Stimulated activated CD8-positive, alpha-beta memory T cell treated with anti-CD3 and anti-CD28 coated beads, Interleukin-4, amount 100 ng/mL, for 24 hours (primary cell): ENCODE measurements around the gene ALAS1.

Experiments used
- DNase-seq: peaks from one replicate; pipeline ENCODE4 v3.0.0-alpha.2; 2020; ENCODE audit warnings: low read depth

The ALAS1 gene

DNA sequence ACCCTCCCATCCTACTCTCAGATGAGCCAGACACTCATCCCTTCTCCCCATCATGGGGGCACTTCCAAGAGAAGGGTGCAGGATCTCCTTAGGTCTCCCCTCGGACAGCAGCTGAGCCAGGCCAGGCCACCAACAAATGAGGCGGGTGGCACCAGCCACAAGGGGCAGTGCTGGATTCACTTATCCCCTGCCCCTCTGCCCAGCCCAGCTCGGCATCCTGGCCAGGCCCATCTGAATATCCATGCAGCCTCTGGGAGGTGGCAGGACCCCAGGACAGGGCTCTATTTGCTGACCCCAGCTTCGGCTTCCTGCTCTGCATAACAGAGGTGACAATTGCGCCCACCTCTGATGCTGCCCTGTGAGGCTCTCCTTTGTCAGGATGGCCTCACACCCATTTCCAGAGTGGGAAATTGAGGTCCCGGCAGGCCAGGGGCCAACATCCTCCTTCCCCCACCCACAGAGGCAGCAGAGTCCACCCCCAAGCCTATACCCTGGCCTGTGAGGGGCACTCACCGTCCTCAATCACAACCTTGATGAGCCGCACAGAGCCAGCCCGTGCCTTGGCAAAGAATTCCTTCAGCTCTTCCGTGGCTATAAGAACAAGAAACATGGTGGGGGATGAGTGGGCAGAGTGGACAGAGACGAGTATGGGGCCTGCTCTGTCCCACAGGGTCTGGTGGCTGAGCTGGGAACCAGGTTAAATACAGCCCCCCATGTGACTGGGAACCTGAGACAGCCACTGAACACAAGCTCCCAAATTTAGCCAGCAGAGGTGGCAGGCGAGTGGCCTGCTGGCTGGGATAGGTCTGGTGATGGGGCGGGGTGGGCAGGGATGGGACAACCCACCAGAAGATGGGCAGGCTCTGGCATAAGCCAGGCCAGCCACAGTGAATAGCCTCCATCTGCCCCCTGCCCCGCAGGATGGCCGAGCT lies 36.8 kb downstream of the ALAS1 start:
- DNase-seq, result no peak

DNA sequence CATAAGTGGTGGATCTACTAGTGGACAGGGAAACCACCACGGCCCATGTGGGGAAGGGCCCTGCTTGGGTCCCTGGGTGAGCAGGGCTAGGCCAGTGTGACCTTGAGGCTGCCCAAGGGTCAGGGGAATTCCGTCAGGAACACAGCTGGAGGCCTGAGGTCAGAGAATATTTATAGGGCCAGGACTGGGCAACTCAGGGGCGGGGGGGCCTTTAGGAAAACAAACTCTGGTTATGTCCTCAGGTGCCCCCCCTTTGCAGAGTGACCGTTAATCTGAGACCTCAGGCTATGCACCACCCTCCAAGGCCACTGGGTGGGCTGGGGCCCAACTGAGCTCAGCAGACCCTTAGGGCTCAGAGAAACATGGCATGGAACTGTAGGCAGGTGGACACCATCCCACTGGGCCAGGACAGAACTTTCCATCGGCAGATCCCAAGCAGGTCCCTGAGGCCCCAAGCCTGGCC lies 38.5 kb downstream of the ALAS1 start:
- no peak for DNase-seq

- no peak for DNase-seq
Observed at GRCh38 chr3:52237006-52237656, 39.2 kb downstream of the ALAS1 start.

- DNase-seq, result no peak
Observed at GRCh38 chr3:52237657-52238172, 39.8 kb downstream of the ALAS1 start.

- no peak for DNase-seq
Observed at GRCh38 chr3:52238193-52238760, 40.3 kb downstream of the ALAS1 start.

DNA sequence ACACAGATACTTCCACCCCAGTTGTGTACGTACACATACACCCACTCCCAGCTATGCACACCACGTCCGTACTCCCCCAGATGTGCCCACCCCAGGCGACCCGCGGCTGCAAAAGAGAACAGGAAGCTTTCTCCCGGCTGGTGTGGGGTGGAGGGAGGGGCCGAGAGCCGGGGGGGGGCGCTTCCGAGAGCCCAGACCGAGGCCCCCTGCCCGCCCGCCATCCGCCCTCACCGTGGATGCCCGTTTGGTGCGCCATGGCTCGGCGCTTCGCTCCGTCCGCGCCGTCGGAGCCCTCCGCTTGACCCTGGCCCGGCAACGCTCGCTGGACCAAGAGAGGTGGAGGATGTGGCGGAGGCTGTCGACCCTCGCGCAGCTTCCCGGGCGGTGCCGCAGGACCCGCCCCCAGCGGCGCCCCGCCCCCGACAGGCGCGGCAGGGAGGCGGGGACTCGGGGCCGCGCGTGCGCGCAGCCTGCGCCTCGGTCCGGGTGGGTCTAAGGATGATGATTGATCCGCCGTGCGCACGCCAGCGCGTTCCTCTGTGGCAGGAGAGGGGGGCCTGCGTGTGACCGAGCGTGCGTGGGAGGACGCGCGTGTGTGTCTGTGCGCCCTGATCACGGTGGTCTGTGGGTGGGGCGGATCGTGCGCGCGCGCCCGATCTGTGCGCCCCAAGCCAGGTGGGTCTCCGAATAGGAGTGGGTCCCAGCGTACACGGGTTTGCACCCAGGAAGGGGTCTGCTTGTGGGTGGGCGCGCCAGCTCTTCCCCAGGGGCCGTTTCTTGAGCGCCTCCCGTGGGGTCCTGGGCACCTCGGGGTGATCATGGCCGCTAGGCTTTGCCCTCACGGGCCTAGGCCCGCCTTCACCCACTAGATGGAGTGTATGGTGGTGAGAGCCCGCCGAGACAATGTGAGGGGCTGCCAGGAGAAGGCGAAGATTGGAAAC lies 41.1 kb downstream of the ALAS1 start, which contains the start of gene TWF2:
TWF2 (minus strand) TSS at position 398 of the 941 bp plus-strand sequence; CDS start at position 256, 142 bp downstream.
- peak; percentile 81 for DNase-seq

- DNase-seq, result no peak
Observed at GRCh38 chr3:52240059-52240885, 42.3 kb downstream of the ALAS1 start.

GRCh38 chr3:52240886-52241370 lies 43.0 kb downstream of the ALAS1 start:
- no peak for DNase-seq

GRCh38 chr3:52242039-52242438 lies 44.1 kb downstream of the ALAS1 start:
- DNase-seq, result no peak

DNA sequence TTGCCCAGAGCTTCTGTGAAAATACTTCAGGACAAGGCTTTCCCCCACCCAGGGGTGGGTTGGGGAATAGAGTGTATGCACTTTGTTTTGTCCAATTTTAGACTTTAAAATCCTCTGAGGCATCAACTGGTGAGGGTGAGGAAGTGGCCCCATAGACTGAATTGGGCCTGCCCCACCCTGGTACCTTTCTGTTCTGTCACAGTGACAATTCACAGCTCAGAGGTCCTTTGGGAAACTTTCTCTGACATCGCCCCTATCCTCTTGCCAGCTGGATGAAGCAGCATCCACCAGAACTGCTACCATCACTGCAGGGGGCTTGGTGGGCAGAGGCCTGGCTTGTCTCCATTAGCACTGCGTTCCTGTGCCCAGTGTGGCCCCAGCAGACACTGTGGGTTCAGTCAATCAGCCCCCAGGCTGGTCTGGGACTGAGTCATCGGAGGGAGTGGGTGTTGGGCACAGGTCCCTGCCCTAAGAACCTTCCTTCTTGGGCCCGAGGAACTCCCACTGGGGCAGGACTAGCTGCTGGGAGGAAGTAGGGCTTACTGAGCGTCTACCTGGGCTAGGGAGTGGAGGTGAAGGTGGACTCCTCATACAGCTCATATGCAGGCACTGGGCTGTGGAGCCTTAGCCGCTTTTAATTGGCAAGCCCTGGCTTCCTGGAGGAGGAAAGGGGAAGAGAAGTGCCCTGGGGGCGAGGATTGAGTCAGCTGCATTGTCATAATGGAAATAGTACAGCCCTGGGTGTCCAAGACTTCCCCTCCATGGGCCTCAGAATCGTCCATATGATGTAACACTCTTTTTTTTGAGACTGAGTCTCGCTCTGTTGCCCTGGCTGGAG lies 46.0 kb downstream of the ALAS1 start:
- DNase-seq, result no peak

GRCh38 chr3:52245322-52246263 lies 47.6 kb downstream of the ALAS1 start, which contains the start of gene PPM1M:
Gene PPM1M, plus strand, starts transcription at chr3:52245759. Its CDS starts 66 bp downstream, at chr3:52245825.
- DNase-seq, result no peak

DNA sequence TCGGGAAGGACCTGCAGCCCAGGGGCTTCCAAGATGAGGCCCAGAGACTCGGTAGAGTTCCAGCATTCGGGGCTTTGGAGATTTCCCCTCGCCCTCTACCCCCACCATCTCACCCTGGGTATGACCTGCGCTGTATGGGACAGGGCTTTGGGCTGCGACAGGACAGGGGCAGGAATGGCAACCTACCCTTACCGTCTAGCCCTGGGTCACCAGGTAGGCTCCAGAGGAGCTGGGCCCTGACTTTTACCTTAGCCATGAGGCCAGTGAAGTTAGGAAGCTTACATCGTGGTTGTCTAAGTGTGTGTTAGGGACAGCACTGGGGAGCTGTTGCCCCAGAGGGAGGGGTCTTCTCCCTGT lies 48.3 kb downstream of the ALAS1 start:
- DNase-seq, result no peak

DNA sequence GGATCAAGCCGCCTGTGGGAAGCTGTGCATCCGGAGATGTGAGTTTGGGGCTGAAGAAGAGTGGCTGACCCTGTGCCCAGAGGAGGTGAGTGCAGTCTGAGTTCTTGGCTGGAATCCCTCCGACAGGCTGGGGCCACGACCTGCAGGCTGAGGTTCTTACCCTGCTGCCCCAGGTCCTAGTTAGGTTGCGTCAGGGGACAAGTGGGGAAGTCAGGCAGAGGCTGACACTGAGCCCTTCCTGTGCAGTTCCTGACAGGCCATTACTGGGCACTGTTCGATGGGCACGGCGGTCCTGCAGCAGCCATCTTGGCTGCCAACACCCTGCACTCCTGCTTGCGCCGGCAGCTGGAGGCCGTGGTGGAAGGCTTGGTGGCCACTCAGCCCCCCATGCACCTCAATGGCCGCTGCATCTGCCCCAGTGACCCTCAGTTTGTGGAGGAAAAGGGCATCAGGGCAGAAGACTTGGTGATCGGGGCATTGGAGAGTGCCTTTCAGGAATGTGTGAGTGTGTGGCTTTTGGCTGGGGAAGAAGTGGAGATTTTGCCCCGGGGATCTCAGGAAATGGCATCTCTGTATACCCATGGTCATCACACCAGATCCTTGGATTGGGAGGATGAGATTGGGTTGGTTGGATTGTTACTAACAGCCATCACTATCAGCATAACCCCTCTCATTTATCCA lies 48.9 kb downstream of the ALAS1 start:
- no peak for DNase-seq

- no peak for DNase-seq
Observed at GRCh38 chr3:52247409-52248164, 49.6 kb downstream of the ALAS1 start.

- DNase-seq, result no peak
Observed at GRCh38 chr3:52248165-52248541, 50.2 kb downstream of the ALAS1 start.

DNA sequence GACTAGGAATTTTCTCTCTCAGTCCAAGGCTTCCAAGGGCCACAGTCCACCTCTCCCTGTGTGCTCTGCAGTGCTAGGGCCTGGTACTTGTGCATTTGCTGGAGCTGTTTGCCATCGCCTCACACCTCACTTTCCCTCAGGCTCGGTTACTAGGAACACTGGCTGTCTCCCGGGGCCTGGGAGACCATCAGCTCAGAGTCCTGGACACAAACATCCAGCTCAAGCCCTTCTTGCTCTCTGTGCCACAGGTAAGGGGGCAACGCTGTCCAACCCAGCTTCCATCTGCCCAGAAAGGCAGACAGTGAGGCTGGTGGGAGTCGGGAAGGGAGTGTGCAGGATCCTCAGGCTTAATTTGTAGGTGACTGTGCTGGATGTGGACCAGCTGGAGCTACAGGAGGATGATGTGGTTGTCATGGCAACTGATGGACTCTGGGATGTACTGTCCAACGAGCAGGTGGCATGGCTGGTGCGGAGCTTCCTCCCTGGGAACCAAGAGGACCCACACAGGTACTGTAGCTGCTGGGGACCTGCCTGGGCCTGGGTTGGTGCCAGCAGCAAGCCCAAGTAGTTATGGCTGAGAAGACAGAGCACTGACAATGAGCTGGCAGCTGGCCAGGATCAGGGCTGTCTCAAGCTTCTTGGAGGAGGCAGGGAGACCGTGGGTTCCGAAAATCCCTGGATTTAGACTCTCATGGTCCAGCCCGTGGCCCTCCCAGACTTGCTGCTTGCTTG lies 51.0 kb downstream of the ALAS1 start:
- DNase-seq, result no peak
